Lower leg skin (tissue), 4 donors: ENCODE results near the gene PRSS8. TPM values are rescaled to one million over a fixed set of nuclear protein-coding genes. Genes with fewer than 3 reads are reported as not detected.

Source experiments
- DNase-seq, 2 donors: peaks; one replicate each; pipeline ENCODE4 v3.0.0-alpha.2; 2019; ENCODE audit warnings: low spot score in 2 of 2
- H3K4me3 ChIP-seq: fragments of 200-600 bp; sonication (generic); 2 replicates; pipeline ENCODE4 v1.5.1; 2017; ENCODE audit warnings: mild to moderate bottlenecking, low read depth; ENCODE audit not compliant: poor library complexity, severe bottlenecking
- CTCF ChIP-seq, 3 donors: fragments of 450-650 bp; IDR thresholded peaks; one replicate each; pipeline ENCODE4 v1.5.1; 2016; ENCODE audit warnings: antibody characterized with exemption in 3 of 3, mild to moderate bottlenecking in 3 of 3, moderate library complexity in 2 of 3
- POLR2A ChIP-seq, 2 donors: fragments of 450-650 bp; IDR thresholded peaks; one replicate each; pipeline ENCODE4 v1.6.1; 2016 to 2017; ENCODE audit warnings: antibody characterized with exemption in 2 of 2, mild to moderate bottlenecking in 1 of 2, moderate library complexity in 1 of 2
- WGBS, 2 donors: methylation state at CpG; one replicate each; pipeline ENCODE4 v1.1.5; 2018; 5-methylcytosine and 5-hydroxymethylcytosine counted together
- intact Hi-C: fragments of 100-400 bp; cut with DNase I; formaldehyde crosslinking; loops from one replicate; pipeline ENCODE4 v1.15.0; 2023; ENCODE audit warnings: low total_unique reads
- total RNA-seq, 4 donors: library from RNA; depleted of rRNA; stranded (reverse); fragments of >200 nt; gene quantifications; one replicate each; pipeline ENCODE4 v1.1.0, GENCODE V29; 2016

Gene PRSS8
- total RNA-seq, 4 donors from 2014 or later, result 147 to 223 (median 172) TPM

- TF ChIP-seq POLR2A (IDR thresholded peaks at IDR 0.05), result no peak
- no peak for TF ChIP-seq CTCF (IDR thresholded peaks at IDR 0.05)
- DNase-seq, result no peak
- intact Hi-C loops, result no loop called here
- no peak overlapping the region for H3K4me3 ChIP-seq
- 83 to 91% methylated on average over 18 of the region's 18 CpGs for WGBS, 2 donors
Measured at GRCh38 chr16:31085873-31086628, 49.5 kb downstream of the PRSS8 start.

DNA sequence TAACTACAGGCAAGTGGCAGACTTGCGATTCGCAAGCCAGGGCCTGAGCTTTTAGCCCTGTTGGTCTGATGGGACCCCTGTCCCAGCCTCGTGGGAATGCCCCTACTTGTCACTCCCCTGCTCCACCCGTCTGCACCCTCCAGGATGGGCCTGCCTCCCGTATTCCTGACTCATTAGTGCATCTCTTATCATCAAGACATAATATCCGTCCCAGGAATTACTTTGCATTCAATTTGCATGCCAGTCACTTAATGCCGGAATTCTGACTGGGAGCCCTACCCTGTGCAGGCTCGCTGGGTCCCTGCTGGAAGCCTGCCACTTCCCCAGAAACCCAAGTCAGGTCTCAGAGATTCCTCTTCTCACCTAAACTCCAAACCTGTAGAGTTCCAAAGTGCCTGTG is 50.1 kb downstream of the PRSS8 start:
- no peak for DNase-seq
- H3K4me3 ChIP-seq, result no peak overlapping the region
- WGBS, 2 donors, result 50 to 53% methylated on average over 8 of the region's 8 CpGs
- no peak for TF ChIP-seq CTCF (IDR thresholded peaks at IDR 0.05)
- no peak for TF ChIP-seq POLR2A (IDR thresholded peaks at IDR 0.05)
- intact Hi-C loops, result no loop called here

GRCh38 chr16:31084584-31085302 is 50.8 kb downstream of the PRSS8 start:
- H3K4me3 ChIP-seq, result no peak overlapping the region
- WGBS, 2 donors, result 83 to 93% methylated on average over 15 to 16 of the region's 16 CpGs
- no peak for TF ChIP-seq POLR2A (IDR thresholded peaks at IDR 0.05)
- TF ChIP-seq CTCF (IDR thresholded peaks at IDR 0.05), result no peak
- no peak for DNase-seq
- intact Hi-C loops, result no loop called here

- 86 to 88% methylated on average over 13 of the region's 13 CpGs for WGBS, 2 donors
- intact Hi-C loops, result no loop called here
- TF ChIP-seq CTCF (IDR thresholded peaks at IDR 0.05) (no peak), POLR2A (IDR thresholded peaks at IDR 0.05) (no peak)
- no peak overlapping the region for H3K4me3 ChIP-seq
- no peak for DNase-seq
Measured at GRCh38 chr16:31083981-31084380, 51.5 kb downstream of the PRSS8 start.

DNA sequence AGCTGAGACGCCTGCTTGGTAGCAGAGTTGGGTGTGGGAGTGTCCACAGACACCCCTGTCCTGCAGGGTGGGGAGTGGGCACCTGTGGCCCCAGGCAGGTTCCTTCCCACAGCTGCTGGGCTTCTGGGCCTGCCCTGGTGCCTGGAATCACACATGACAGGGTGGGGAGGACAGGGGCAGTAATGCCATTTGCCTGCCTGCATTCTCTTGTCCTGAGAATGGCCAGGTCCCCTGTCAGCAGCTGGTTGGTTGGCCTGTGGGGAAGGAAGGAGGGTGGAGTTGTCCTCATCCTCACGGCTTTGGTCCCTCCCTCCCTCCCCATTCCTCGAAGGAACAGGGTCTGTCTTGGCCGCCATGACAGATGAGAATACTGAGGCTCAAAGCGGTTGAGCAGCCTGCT is 52.0 kb downstream of the PRSS8 start:
- WGBS, 2 donors, result 71 to 76% methylated on average over 5 of the region's 5 CpGs

More for the DNA sequence above, 52.0 kb downstream of the PRSS8 start:
- DNase-seq, result no peak
- no peak overlapping the region for H3K4me3 ChIP-seq
- TF ChIP-seq CTCF (IDR thresholded peaks at IDR 0.05) (no peak), POLR2A (IDR thresholded peaks at IDR 0.05) (no peak)
- intact Hi-C loops, result no loop called here
